Medulla oblongata (tissue), 1 donor: ENCODE results near the gene STOML1.

Source experiments
- DNase-seq: peaks from one replicate; pipeline ENCODE4 v3.0.0-alpha.2; 2015; ENCODE audit errors: extremely low spot score

The STOML1 gene

GRCh38 chr15:73991726-73992593 is at the start of gene STOML1:
TSS of gene STOML1 (minus strand) at chr15:73992295. CDS start at chr15:73992223, 72 bp downstream.
- peak; percentile 93 for DNase-seq

GRCh38 chr15:74041311-74041756 is 49.2 kb upstream of the STOML1 start:
- no peak for DNase-seq

GRCh38 chr15:74040109-74040850 is 48.2 kb upstream of the STOML1 start:
- DNase-seq = no peak

GRCh38 chr15:74039656-74040010 is 47.5 kb upstream of the STOML1 start:
- DNase-seq = no peak

- no peak for DNase-seq
These were observed 46.9 kb upstream of the STOML1 start for GRCh38 chr15:74038707-74039655.

- DNase-seq = no peak
These were observed 45.3 kb upstream of the STOML1 start for GRCh38 chr15:74037171-74038117.

- DNase-seq = peak; percentile 41
These were observed 44.4 kb upstream of the STOML1 start for GRCh38 chr15:74036271-74037170.

- no peak for DNase-seq
These were observed 43.3 kb upstream of the STOML1 start for GRCh38 chr15:74035121-74036017.

GRCh38 chr15:74034206-74034755 is 42.2 kb upstream of the STOML1 start:
- DNase-seq = no peak

- no peak for DNase-seq
These were observed 40.8 kb upstream of the STOML1 start for GRCh38 chr15:74032606-74033561.

- no peak for DNase-seq
These were observed 40.0 kb upstream of the STOML1 start for GRCh38 chr15:74032046-74032445.

- no peak for DNase-seq
These were observed 36.6 kb upstream of the STOML1 start for GRCh38 chr15:74028646-74029045.

GRCh38 chr15:74027688-74028087 is 35.6 kb upstream of the STOML1 start:
- no peak for DNase-seq

- DNase-seq = no peak
These were observed 33.3 kb upstream of the STOML1 start for GRCh38 chr15:74025436-74025835.

GRCh38 chr15:74024687-74025086 is 32.6 kb upstream of the STOML1 start:
- no peak for DNase-seq

GRCh38 chr15:74022706-74023470 is 30.8 kb upstream of the STOML1 start:
- DNase-seq = no peak
